RWPE2 (cell line): ENCODE measurements around the gene HECTD4.

ENCODE experiments used
- ATAC-seq: fragments of 200-7000 bp; cut with Tn5 transposase; 3 replicates; pipeline ENCODE4 v1.9.1; 2021; ENCODE audit warnings: low read depth
- DNase-seq: peaks from one replicate; pipeline ENCODE4 v3.0.0-alpha.2; 2020; ENCODE audit warnings: low spot score
- H3K27ac ChIP-seq: fragments of 450-650 bp; 2 replicates; pipeline ENCODE4 v1.5.1; 2017; ENCODE audit warnings: mild to moderate bottlenecking; ENCODE audit not compliant: poor library complexity, severe bottlenecking
- H3K27me3 ChIP-seq: fragments of 250-450 bp; sonication (Bioruptor Pico); 2 replicates; pipeline ENCODE4 v1.5.1; 2021; ENCODE audit warnings: mild to moderate bottlenecking, moderate library complexity; ENCODE audit not compliant: insufficient read depth, poor library complexity, severe bottlenecking
- H3K36me3 ChIP-seq: fragments of 250-450 bp; sonication (Bioruptor Pico); 2 replicates; pipeline ENCODE4 v1.5.1; 2020; ENCODE audit warnings: low read depth, mild to moderate bottlenecking, moderate library complexity
- H3K4me1 ChIP-seq: fragments of 250-450 bp; sonication (Bioruptor Pico); 2 replicates; pipeline ENCODE4 v1.5.1; 2021; ENCODE audit warnings: mild to moderate bottlenecking, moderate library complexity; ENCODE audit not compliant: insufficient read depth, poor library complexity, severe bottlenecking
- H3K4me3 ChIP-seq: fragments of 250-450 bp; sonication (Bioruptor Pico); 2 replicates; pipeline ENCODE4 v1.5.1; 2021; ENCODE audit warnings: mild to moderate bottlenecking, moderate library complexity; ENCODE audit not compliant: severe bottlenecking
- H3K9me3 ChIP-seq: fragments of 250-450 bp; sonication (Bioruptor Pico); 2 replicates; pipeline ENCODE4 v1.5.1; 2021; ENCODE audit warnings: mild to moderate bottlenecking, moderate library complexity; ENCODE audit not compliant: severe bottlenecking
- TF ChIP-seq, protein P1 (sequence below): fragments of 450-650 bp; IDR thresholded peaks from one replicate; pipeline ENCODE4 v1.5.1; 2017; ENCODE audit warnings: mild to moderate bottlenecking, moderate library complexity; ENCODE audit not compliant: poor library complexity, severe bottlenecking

Gene HECTD4

DNA sequence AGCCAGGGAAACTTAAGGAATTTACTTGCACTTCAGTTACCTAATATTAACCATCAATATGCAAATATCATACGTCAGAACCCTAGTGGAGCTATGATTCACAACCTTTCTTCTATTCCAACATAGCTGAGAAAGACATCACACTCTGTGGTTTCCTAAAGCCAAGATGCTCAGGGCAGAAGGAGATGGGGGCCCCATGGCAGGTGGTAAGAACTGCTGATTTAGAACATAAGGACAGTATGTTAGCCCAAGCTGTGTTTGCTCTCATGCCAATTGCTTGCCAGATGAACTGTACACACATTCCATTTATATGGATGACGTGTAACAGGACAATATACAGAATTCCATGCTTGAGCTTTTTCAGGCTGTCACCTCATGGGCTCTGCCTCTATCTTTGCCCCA, 34.6 kb downstream of the HECTD4 start:
- no peaks in the 10 kb centered on the region for H3K9me3 ChIP-seq
- no peaks in the 10 kb centered on the region for H3K36me3 ChIP-seq
- TF ChIP-seq, protein P1, sequence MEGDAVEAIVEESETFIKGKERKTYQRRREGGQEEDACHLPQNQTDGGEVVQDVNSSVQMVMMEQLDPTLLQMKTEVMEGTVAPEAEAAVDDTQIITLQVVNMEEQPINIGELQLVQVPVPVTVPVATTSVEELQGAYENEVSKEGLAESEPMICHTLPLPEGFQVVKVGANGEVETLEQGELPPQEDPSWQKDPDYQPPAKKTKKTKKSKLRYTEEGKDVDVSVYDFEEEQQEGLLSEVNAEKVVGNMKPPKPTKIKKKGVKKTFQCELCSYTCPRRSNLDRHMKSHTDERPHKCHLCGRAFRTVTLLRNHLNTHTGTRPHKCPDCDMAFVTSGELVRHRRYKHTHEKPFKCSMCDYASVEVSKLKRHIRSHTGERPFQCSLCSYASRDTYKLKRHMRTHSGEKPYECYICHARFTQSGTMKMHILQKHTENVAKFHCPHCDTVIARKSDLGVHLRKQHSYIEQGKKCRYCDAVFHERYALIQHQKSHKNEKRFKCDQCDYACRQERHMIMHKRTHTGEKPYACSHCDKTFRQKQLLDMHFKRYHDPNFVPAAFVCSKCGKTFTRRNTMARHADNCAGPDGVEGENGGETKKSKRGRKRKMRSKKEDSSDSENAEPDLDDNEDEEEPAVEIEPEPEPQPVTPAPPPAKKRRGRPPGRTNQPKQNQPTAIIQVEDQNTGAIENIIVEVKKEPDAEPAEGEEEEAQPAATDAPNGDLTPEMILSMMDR = no peak
- no peaks in the 10 kb centered on the region for H3K27me3 ChIP-seq
- no peak overlapping the region for H3K4me3 ChIP-seq
- no peak overlapping the region for H3K27ac ChIP-seq
- no peak for DNase-seq
- peak; percentile 82 for ATAC-seq
- H3K4me1 ChIP-seq = no peaks in the 10 kb centered on the region

DNA sequence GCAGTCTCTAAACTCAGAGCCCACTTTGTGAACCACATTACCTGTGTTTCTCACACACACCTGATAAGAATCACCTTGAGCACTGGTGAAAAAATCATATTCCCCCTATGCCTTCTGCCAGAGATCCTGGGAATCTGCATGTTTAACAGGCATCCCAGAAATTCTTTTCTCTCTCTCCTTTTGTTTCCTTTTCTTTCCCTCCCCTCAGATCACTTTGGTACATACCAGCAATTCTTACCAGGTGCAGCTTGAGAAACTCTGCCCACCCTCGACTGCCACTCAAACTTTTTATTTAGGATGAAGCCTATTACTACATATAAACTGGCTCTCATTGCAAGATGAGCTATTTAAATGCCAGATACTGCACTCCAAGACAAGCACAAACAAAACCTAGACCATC, 36.0 kb downstream of the HECTD4 start:
- no peaks in the 10 kb centered on the region for H3K27me3 ChIP-seq
- TF ChIP-seq, protein P1 = no peak
- ATAC-seq (no peak), DNase-seq (no peak)
- no peaks in the 10 kb centered on the region for H3K36me3 ChIP-seq
- H3K4me1 ChIP-seq = no peaks in the 10 kb centered on the region
- no peaks in the 10 kb centered on the region for H3K9me3 ChIP-seq
- H3K4me3 ChIP-seq = no peak overlapping the region
- H3K27ac ChIP-seq = no peak overlapping the region

DNA sequence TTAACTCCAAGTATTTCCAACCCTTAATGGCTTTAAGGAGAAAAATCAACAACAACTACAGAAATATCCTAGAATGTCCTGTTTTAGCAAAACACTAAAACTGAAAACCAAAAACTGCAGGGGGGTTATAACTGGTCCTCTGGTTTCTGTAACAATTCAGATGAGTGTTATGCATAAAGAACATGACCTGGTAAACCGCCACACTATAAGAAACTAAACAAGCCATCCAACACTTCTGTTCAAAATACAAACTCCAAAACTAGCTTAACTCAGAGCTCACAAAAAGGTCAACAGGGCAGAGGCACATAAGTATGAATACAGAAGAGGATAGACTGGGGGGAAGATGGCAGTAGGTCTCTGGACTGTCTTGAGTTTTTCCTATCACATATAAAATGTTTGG, 38.0 kb downstream of the HECTD4 start:
- TF ChIP-seq, protein P1 = no peak
- no peak overlapping the region for H3K4me3 ChIP-seq
- DNase-seq = no peak
- no peaks in the 10 kb centered on the region for H3K9me3 ChIP-seq
- H3K27ac ChIP-seq = no peak overlapping the region
- no peaks in the 10 kb centered on the region for H3K4me1 ChIP-seq
- ATAC-seq = no peak
- H3K36me3 ChIP-seq = no peaks in the 10 kb centered on the region
- H3K27me3 ChIP-seq = no peaks in the 10 kb centered on the region

DNA sequence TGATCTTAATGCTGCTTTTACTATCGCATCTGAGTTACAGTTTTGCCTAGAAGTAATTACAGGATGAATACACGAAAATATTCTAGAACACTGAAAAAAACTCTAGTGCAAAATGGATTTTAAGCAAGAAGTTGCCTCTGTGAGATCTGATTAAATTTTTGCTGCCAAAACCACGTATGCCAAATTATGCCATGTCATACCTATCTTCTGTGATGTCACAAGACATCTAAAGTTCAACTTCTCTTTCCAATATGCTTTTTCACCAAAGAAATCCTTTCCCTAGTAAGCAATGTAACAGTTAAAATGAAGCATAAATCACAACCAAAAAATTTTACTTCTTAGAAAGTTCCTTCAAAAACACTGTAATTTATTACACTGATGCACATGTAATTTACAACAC, 39.6 kb downstream of the HECTD4 start:
- TF ChIP-seq, protein P1 = no peak
- ATAC-seq (no peak), DNase-seq (no peak)
- no peaks in the 10 kb centered on the region for H3K27me3 ChIP-seq
- no peak overlapping the region for H3K4me3 ChIP-seq
- H3K27ac ChIP-seq = no peak overlapping the region
- no peaks in the 10 kb centered on the region for H3K9me3 ChIP-seq
- H3K4me1 ChIP-seq = no peaks in the 10 kb centered on the region
- no peaks in the 10 kb centered on the region for H3K36me3 ChIP-seq

DNA sequence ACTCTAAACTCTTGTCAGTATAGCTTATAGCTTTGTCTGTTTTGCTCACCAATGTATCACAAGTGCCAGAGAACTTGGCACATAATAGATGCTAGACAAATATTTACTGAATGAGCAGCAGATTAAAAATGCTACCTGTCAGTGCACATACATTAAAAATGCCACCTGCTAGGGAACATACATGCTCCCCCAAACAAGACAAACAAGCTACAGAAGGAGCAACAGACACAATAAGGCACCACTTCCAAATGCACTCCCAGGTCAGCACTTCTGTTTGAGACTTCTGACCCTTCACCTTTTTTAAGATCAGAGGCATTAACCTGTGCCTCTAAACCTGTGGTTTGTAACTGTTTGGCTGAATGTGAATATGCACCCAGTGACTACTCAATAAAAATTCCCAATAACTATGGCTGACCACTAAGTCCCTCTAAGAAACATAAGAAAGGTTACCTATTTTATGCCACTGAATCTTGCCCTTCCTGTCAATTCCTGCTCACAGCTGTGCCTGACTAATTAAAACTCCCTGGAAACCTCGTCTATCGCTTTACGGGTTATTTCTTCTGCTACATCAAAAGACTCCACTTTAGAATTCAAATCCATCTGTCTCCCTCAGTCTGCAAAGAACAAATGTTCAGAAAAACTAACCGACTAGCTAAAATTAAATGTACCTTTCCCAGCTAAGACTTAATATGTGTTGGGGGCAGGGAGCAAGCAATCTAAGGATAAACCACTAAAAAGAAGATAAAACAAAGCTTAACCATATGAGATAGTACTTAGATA, 41.0 kb downstream of the HECTD4 start:
- no peaks in the 10 kb centered on the region for H3K27me3 ChIP-seq
- no peaks in the 10 kb centered on the region for H3K9me3 ChIP-seq
- no peaks in the 10 kb centered on the region for H3K4me1 ChIP-seq
- H3K36me3 ChIP-seq = no peaks in the 10 kb centered on the region
- ATAC-seq (peak; percentile 50), DNase-seq (no peak)
- TF ChIP-seq, protein P1 = no peak
- no peak overlapping the region for H3K4me3 ChIP-seq
- no peak overlapping the region for H3K27ac ChIP-seq
